Suprapubic skin (tissue), 4 donors: ENCODE data around the gene TMEM245.

Experiments used
- CTCF ChIP-seq, 2 donors: fragments of 200-600 bp in 1 of 2; fragments of 450-650 bp in 1 of 2; sonication (generic) in 1 of 2; IDR thresholded peaks; one replicate each; pipeline ENCODE4 v1.5.1; 2016 to 2019; ENCODE audit warnings: antibody characterized with exemption in 2 of 2, mild to moderate bottlenecking in 1 of 2, moderate library complexity in 1 of 2
- POLR2A ChIP-seq, 2 donors: fragments of 450-650 bp; IDR thresholded peaks; one replicate each; pipeline ENCODE4 v1.6.1; 2017; ENCODE audit warnings: antibody characterized with exemption in 2 of 2, mild to moderate bottlenecking in 2 of 2, moderate library complexity in 2 of 2
- POLR2AphosphoS5 ChIP-seq, 3 donors: sonication (generic); formaldehyde crosslinking; IDR thresholded peaks; one replicate each; pipeline ENCODE4 v1.6.1; 2017; ENCODE audit warnings: antibody characterized with exemption in 3 of 3

GRCh38 chr9:109031241-109031640 is 88.5 kb downstream of the TMEM245 start:
- TF ChIP-seq CTCF (IDR thresholded peaks at IDR 0.05) = no peak
- TF ChIP-seq POLR2AphosphoS5 (IDR thresholded peaks at IDR 0.05) = no peak
- TF ChIP-seq POLR2A (IDR thresholded peaks at IDR 0.05) = no peak
